ENCODE results near the gene PRR14L. TPM values are rescaled to one million over a fixed set of nuclear protein-coding genes. Genes with fewer than 3 reads are reported as not detected.
A peak's percentile ranks its signal among the peaks of the same experiment; 100 is the strongest.
"Not testable (repeated sequence)": the region's sequence is repeated elsewhere in the genome, so short reads cannot be mapped to it uniquely, and the experiment has no call there.

PRR14L gene
- total and polyA plus RNA-seq, 8 donors: 25.8 to 55.1 (median 30.3) TPM

- intact Hi-C loops (cut with DNase I): no loop called here
- Histone ChIP-seq H3K36me3 (peaks cover 0 to 81% of the 10 kb centered on the region in 2 donors), H3K9me3 (no peaks in the 10 kb centered on the region), H3K4me3 (no peak overlapping the region), H3K4me1 (no peaks in the 10 kb centered on the region), H3K27ac (no peak overlapping the region), H3K27me3 (no peaks in the 10 kb centered on the region)
- no peak for DNase-seq
- ATAC-seq: no peak
- no peak for TF ChIP-seq CTCF (IDR thresholded peaks at IDR 0.05)
These were observed 26.2 kb downstream of the PRR14L start for GRCh38 chr22:31723723-31724122.

- no peak for ATAC-seq
These were observed 30.0 kb downstream of the PRR14L start for GRCh38 chr22:31719850-31720471.

GRCh38 chr22:31715147-31715778 lies 34.7 kb downstream of the PRR14L start:
- Histone ChIP-seq H3K36me3 (peaks cover 6 to 98% of the 10 kb centered on the region in 2 donors), H3K9me3 (no peaks in the 10 kb centered on the region), H3K4me3 (no peak overlapping the region), H3K4me1 (peaks cover 0 to 3% of the 10 kb centered on the region in 2 donors), H3K27ac (no peak overlapping the region), H3K27me3 (no peaks in the 10 kb centered on the region)
- DNase-seq (no peak), ATAC-seq (no peak)
- TF ChIP-seq CTCF (IDR thresholded peaks at IDR 0.05): no peak
- intact Hi-C loops (cut with DNase I): no loop called here

More at GRCh38 chr22:31719850-31720471, 30.0 kb downstream of the PRR14L start:
- Histone ChIP-seq H3K27ac (no peak overlapping the region), H3K9me3 (no peaks in the 10 kb centered on the region), H3K4me1 (no peaks in the 10 kb centered on the region), H3K4me3 (no peak overlapping the region), H3K27me3 (no peaks in the 10 kb centered on the region), H3K36me3 (peaks cover 6 to 98% of the 10 kb centered on the region in 2 donors)
- intact Hi-C loops (cut with DNase I): no loop called here
- no peak for TF ChIP-seq CTCF (IDR thresholded peaks at IDR 0.05)
- DNase-seq: no peak

- ATAC-seq; H3K9me3 ChIP-seq; H3K27me3 ChIP-seq; H3K4me3 ChIP-seq; H3K4me1 ChIP-seq; H3K27ac ChIP-seq; intact Hi-C loops (cut with DNase I): not testable (repeated sequence)
- DNase-seq: peak in 1 of 4 donors; percentile 39
- H3K36me3 ChIP-seq: peaks cover 6 to 99% of the 10 kb centered on the region in 2 donors
These were observed 38.7 kb downstream of the PRR14L start for GRCh38 chr22:31711226-31711625.

GRCh38 chr22:31707519-31707918 lies 42.4 kb downstream of the PRR14L start:
- H3K4me3 ChIP-seq: no peak overlapping the region
- no peaks in the 10 kb centered on the region for H3K27me3 ChIP-seq
- intact Hi-C loops (cut with DNase I): no loop called here
- DNase-seq (no peak), ATAC-seq (no peak)
- peaks cover 0 to 3% of the 10 kb centered on the region in 2 donors for H3K4me1 ChIP-seq
- no peaks in the 10 kb centered on the region for H3K9me3 ChIP-seq
- H3K36me3 ChIP-seq: peaks cover 0 to 96% of the 10 kb centered on the region in 2 donors
- TF ChIP-seq CTCF (IDR thresholded peaks at IDR 0.05): no peak
- H3K27ac ChIP-seq: no peak overlapping the region

Data from left lung (tissue), 10 donors.